HepG2 (cell line): Measurements from ENCODE around the gene HCFC1R1. TPM values are rescaled to one million over a fixed set of nuclear protein-coding genes. Genes with fewer than 3 reads are reported as not detected.

Experiments
- ATF5 ChIP-seq: sonication (generic); formaldehyde crosslinking; IDR thresholded peaks from 2 replicates; pipeline ENCODE4 v1.4.0; 2020; ENCODE audit warnings: mild to moderate bottlenecking, low read depth, missing genetic modification reagents
- EEA1 ChIP-seq: sonication (generic); formaldehyde crosslinking; IDR thresholded peaks from 2 replicates; pipeline ENCODE4 v1.5.1; 2020; ENCODE audit warnings: mild to moderate bottlenecking, missing genetic modification reagents, borderline replicate concordance
- EP300 ChIP-seq, 3 experiments: sonication (generic) in 1 of 3; formaldehyde crosslinking in 1 of 3; IDR thresholded peaks; 2 replicates each; pipeline versions ENCODE4 v1.5.1 to v1.6.1; 2011 to 2020; ENCODE audit warnings: low read depth in 2 of 3, low read length in 2 of 3, borderline replicate concordance in 1 of 3, improper control_type of control experiment in 1 of 3, mild to moderate bottlenecking in 1 of 3, missing genetic modification reagents in 1 of 3, moderate library complexity in 1 of 3
- FOXA3 ChIP-seq: IDR thresholded peaks from 2 replicates; pipeline ENCODE4 v1.6.1; 2016; ENCODE audit warnings: missing genetic modification reagents, missing compliant biosample characterization
- IRX3 ChIP-seq: sonication (generic); formaldehyde crosslinking; IDR thresholded peaks from 2 replicates; pipeline ENCODE4 v1.8.1; 2023; ENCODE audit warnings: mild to moderate bottlenecking, low read depth, missing genetic modification reagents, borderline replicate concordance
- KDM5B ChIP-seq: sonication (generic); formaldehyde crosslinking; IDR thresholded peaks from 2 replicates; pipeline ENCODE4 v1.4.0; 2020; ENCODE audit warnings: missing genetic modification reagents, mild to moderate bottlenecking, borderline replicate concordance
- KLF13 ChIP-seq: sonication (generic); formaldehyde crosslinking; IDR thresholded peaks from 2 replicates; pipeline ENCODE4 v1.4.0; 2020; ENCODE audit warnings: mild to moderate bottlenecking, missing genetic modification reagents
- LRRFIP1 ChIP-seq: sonication (generic); formaldehyde crosslinking; conservative IDR thresholded peaks from 2 replicates; pipeline ENCODE4 v1.4.0; 2020; ENCODE audit warnings: missing genetic modification reagents
- MED1 ChIP-seq: sonication (generic); formaldehyde crosslinking; IDR thresholded peaks from 2 replicates; pipeline ENCODE4 v1.4.0; 2020; ENCODE audit warnings: missing genetic modification reagents
- RAD21 ChIP-seq: fragments of 450-650 bp; formaldehyde crosslinking; IDR thresholded peaks from 2 replicates; pipeline ENCODE4 v1.5.0; 2020; ENCODE audit warnings: mild to moderate bottlenecking
- SP1 ChIP-seq, 2 experiments: fragments of 450-650 bp in 1 of 2; sonication (generic) in 1 of 2; formaldehyde crosslinking in 1 of 2; IDR thresholded peaks; 2 replicates each; pipeline versions ENCODE4 v1.4.0 to v1.6.1; 2016 to 2020; ENCODE audit warnings: missing genetic modification reagents in 1 of 2
- SPEN ChIP-seq: sonication (generic); formaldehyde crosslinking; IDR thresholded peaks from 2 replicates; pipeline ENCODE4 v1.5.1; 2020; ENCODE audit warnings: low read depth, mild to moderate bottlenecking, missing genetic modification reagents
- TAF1 ChIP-seq: sonication (generic); formaldehyde crosslinking; IDR thresholded peaks from 2 replicates; pipeline ENCODE4 v1.4.0; 2020; ENCODE audit warnings: missing genetic modification reagents
- ZNF432 ChIP-seq: sonication (generic); formaldehyde crosslinking; IDR thresholded peaks from 2 replicates; pipeline ENCODE4 v1.5.0; 2020; ENCODE audit warnings: missing genetic modification reagents, mild to moderate bottlenecking, borderline replicate concordance
- ZNF639 ChIP-seq: conservative IDR thresholded peaks from 2 replicates; pipeline ENCODE4 v1.6.1; 2018; ENCODE audit warnings: missing genetic modification reagents
- ZNF773 ChIP-seq: sonication (generic); formaldehyde crosslinking; IDR thresholded peaks from 2 replicates; pipeline ENCODE4 v1.4.0; 2020; ENCODE audit warnings: missing genetic modification reagents, borderline replicate concordance
- ZNF777 ChIP-seq: sonication (generic); formaldehyde crosslinking; IDR thresholded peaks from 2 replicates; pipeline ENCODE4 v1.4.0; 2020; ENCODE audit warnings: missing genetic modification reagents
- ZNF788 ChIP-seq: sonication (generic); formaldehyde crosslinking; IDR thresholded peaks from 2 replicates; pipeline ENCODE4 v1.5.0; 2020; ENCODE audit warnings: mild to moderate bottlenecking, missing genetic modification reagents, borderline replicate concordance
- polyA plus RNA-seq, 8 experiments: library from polyadenylated mRNA; depleted of rRNA in 3 of 8; stranded (reverse) in 7 of 8; unstranded in 1 of 8; fragments of >200 nt; fragmentation: Illumina TruSeq in 4 of 8; extraction: Trizol in 4 of 8; gene quantifications; 2 replicates each; pipeline versions ENCODE4 v1.2.1 to v1.2.3, GENCODE V29; 2011 to 2016; ENCODE audit warnings: low read depth in 4 of 8, missing spikeins in 1 of 8, mixed read lengths in 1 of 8; ENCODE audit not compliant: insufficient read depth in 1 of 8
- total RNA-seq, 5 experiments: library from RNA; depleted of rRNA; stranded (reverse); fragments of >200 nt; fragmentation: Illumina TruSeq; extraction: Trizol; gene quantifications; 2 replicates each; pipeline ENCODE4 v1.2.3, GENCODE V29; 2016; ENCODE audit warnings: low read depth in 1 of 5
- TF ChIP-seq, protein P1 (sequence below): IDR thresholded peaks from 2 replicates; pipeline ENCODE4 v1.4.0; 2020; ENCODE audit warnings: mild to moderate bottlenecking, missing genetic modification reagents
- TF ChIP-seq, protein P2 (sequence below): IDR thresholded peaks from 2 replicates; pipeline ENCODE4 v1.6.1; 2012; ENCODE audit warnings: inconsistent platforms

The HCFC1R1 gene
- total and polyA plus RNA-seq, 2 of the 13 experiments (the other 11 are each of a cell fraction or from before 2014, with no cell fraction given): 13.8 to 16.1 TPM

DNA sequence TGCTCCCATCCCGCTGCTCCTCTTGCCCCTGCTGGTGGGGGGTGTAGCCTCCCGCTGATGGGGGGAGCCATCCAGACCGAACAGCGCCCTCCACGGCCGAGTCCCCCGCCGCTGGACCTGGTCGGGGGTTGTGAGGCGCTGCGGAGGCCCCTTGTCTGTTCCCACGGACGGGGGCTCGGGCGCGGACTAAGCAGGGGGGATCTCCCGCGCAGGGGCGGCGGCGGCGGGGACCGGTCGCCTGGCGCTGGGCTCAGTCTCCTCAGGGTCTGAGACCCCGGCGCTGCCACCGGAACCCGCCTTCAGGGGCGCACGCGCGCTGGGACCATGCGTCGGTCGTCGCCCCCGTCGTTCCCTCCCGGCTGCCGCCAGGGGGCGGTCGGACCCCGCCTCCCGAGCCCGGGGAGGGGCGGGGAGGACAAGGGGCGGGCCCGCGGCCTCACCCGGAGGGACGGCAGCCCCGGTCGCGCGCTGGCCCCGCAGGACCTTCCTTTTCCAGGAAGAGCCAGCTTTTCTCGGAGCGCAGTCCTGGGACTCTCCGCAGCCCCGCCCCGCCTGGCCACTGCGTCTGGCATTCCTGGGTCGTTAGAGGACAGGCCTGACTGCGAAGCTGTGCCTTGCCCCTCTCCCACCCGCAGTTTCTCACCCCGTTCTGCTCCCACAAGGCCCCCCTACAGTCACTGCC, 35.4 kb upstream of the HCFC1R1 start (continued):
- TF ChIP-seq ZNF777 (CRISPR knock-in tag) (peak; percentile 27; the same call in 1 of the 2 replicates), FOXA3 (peak; percentile 56; the same call in 1 of the 2 replicates), SP1 (IDR thresholded peaks at IDR 0.05) (no peak), SP1 (CRISPR knock-in tag; IDR thresholded peaks at IDR 0.05) (peak; percentile 79), ZNF639 (CRISPR knock-in tag) (peak; percentile 22; the same call in 1 of the 2 replicates), EEA1 (CRISPR knock-in tag) (peak; percentile 78; the same call in 1 of the 2 replicates), SPEN (CRISPR knock-in tag) (peak; percentile 65), KDM5B (peak; percentile 75; the same call in 1 of the 2 replicates), TAF1 (peak; percentile 56; the same call in 1 of the 2 replicates), ZNF432 (CRISPR knock-in tag) (no peak), LRRFIP1 (CRISPR knock-in tag) (no peak), EP300 (IDR thresholded peaks at IDR 0.05; ENCODE audit: low read depth in 2 of 2, low read length in 2 of 2) (no peak), EP300 (CRISPR knock-in tag; IDR thresholded peaks at IDR 0.05; ENCODE audit: borderline replicate concordance) (no peak), ATF5 (CRISPR knock-in tag) (peak; percentile 89), KLF13 (CRISPR knock-in tag) (0 out of 2 replicates have a peak, but pooled peaks have one; percentile 21), ZNF773 (CRISPR knock-in tag) (peak; percentile 37; the same call in 1 of the 2 replicates), MED1 (CRISPR knock-in tag) (peak; percentile 80; the same call in 1 of the 2 replicates), ZNF788 (peak; percentile 32; the same call in 1 of the 2 replicates), IRX3 (no peak), RAD21 (peak; percentile 98)
- TF ChIP-seq, protein P1, sequence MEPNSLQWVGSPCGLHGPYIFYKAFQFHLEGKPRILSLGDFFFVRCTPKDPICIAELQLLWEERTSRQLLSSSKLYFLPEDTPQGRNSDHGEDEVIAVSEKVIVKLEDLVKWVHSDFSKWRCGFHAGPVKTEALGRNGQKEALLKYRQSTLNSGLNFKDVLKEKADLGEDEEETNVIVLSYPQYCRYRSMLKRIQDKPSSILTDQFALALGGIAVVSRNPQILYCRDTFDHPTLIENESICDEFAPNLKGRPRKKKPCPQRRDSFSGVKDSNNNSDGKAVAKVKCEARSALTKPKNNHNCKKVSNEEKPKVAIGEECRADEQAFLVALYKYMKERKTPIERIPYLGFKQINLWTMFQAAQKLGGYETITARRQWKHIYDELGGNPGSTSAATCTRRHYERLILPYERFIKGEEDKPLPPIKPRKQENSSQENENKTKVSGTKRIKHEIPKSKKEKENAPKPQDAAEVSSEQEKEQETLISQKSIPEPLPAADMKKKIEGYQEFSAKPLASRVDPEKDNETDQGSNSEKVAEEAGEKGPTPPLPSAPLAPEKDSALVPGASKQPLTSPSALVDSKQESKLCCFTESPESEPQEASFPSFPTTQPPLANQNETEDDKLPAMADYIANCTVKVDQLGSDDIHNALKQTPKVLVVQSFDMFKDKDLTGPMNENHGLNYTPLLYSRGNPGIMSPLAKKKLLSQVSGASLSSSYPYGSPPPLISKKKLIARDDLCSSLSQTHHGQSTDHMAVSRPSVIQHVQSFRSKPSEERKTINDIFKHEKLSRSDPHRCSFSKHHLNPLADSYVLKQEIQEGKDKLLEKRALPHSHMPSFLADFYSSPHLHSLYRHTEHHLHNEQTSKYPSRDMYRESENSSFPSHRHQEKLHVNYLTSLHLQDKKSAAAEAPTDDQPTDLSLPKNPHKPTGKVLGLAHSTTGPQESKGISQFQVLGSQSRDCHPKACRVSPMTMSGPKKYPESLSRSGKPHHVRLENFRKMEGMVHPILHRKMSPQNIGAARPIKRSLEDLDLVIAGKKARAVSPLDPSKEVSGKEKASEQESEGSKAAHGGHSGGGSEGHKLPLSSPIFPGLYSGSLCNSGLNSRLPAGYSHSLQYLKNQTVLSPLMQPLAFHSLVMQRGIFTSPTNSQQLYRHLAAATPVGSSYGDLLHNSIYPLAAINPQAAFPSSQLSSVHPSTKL: peak; percentile 58; the same call in 1 of the 2 replicates
- TF ChIP-seq, protein P2, sequence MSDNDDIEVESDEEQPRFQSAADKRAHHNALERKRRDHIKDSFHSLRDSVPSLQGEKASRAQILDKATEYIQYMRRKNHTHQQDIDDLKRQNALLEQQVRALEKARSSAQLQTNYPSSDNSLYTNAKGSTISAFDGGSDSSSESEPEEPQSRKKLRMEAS: peak; percentile 30; the same call in 1 of the 2 replicates
